Activated naive CD4-positive, alpha-beta T cell (primary cell): Measurements from ENCODE around the gene RGS12.

Source experiments
- DNase-seq, 4 experiments: peaks; one replicate each; lab custom pipeline; 2025; lab: John Stamatoyannopoulos, UW

The RGS12 gene

GRCh38 chr4:3292571-3293400 is at the start of gene RGS12:
Gene RGS12 (plus strand): TSS chr4:3293021. CDS start chr4:3316171, 23,150 bp downstream.
- DNase-seq = peak; percentile 61 to 76 (median 74)

GRCh38 chr4:3243136-3243780 is 49.6 kb upstream of the RGS12 start:
- no peak for DNase-seq

GRCh38 chr4:3244002-3244401 is 48.8 kb upstream of the RGS12 start:
- DNase-seq = no peak

- no peak for DNase-seq
Measured at GRCh38 chr4:3244747-3245146, 48.1 kb upstream of the RGS12 start.

- DNase-seq = no peak
Measured at GRCh38 chr4:3245676-3246075, 47.1 kb upstream of the RGS12 start.

GRCh38 chr4:3246458-3247398 is 46.1 kb upstream of the RGS12 start:
- no peak for DNase-seq

- no peak for DNase-seq
Measured at GRCh38 chr4:3247399-3248177, 45.2 kb upstream of the RGS12 start.

- no peak for DNase-seq
Measured at GRCh38 chr4:3248178-3248480, 44.7 kb upstream of the RGS12 start.

GRCh38 chr4:3248811-3249661 is 43.8 kb upstream of the RGS12 start, which contains the start of gene MSANTD1:
Gene MSANTD1 (plus strand): TSS chr4:3249159. CDS start chr4:3249223, 64 bp downstream.
- no peak for DNase-seq

GRCh38 chr4:3249711-3250437 is 42.9 kb upstream of the RGS12 start:
- no peak for DNase-seq

- DNase-seq = no peak
Measured at GRCh38 chr4:3250438-3250955, 42.3 kb upstream of the RGS12 start.

GRCh38 chr4:3250956-3251690 is 41.7 kb upstream of the RGS12 start:
- DNase-seq = no peak

GRCh38 chr4:3251691-3252479 is 40.9 kb upstream of the RGS12 start:
- DNase-seq = no peak

GRCh38 chr4:3252480-3252828 is 40.4 kb upstream of the RGS12 start:
- DNase-seq = no peak

GRCh38 chr4:3252831-3253641 is 39.8 kb upstream of the RGS12 start:
- DNase-seq = no peak

GRCh38 chr4:3253808-3254207 is 39.0 kb upstream of the RGS12 start:
- DNase-seq = no peak
